OCI-LY3 (cell line): ENCODE measurements around the gene TACC2.

Source experiments
- H2AFZ ChIP-seq: fragments of 200-600, 300-600 bp; shearing (Covaris generic); 2 replicates; pipeline ENCODE4 v1.6.0; 2014; ENCODE audit warnings: antibody characterized with exemption, low read depth, low read length
- H3K27ac ChIP-seq: fragments of 200-600, 300-600 bp; sonication (generic); 2 replicates; pipeline ENCODE4 v1.5.1; 2014; ENCODE audit warnings: mild to moderate bottlenecking, low read length, moderate library complexity, mixed read lengths
- H3K27me3 ChIP-seq: fragments of 200-600, 300-600 bp; sonication (generic); 2 replicates; pipeline ENCODE4 v1.6.1; 2014; ENCODE audit warnings: low read depth, low read length, mixed read lengths
- H3K36me3 ChIP-seq: fragments of 200-600, 300-600 bp; sonication (generic); replicated peaks from 2 replicates; pipeline ENCODE3; 2014; ENCODE audit warnings: low read depth, low read length, mixed read lengths
- H3K4me1 ChIP-seq: fragments of 300-600, 200-600 bp; sonication (generic); 2 replicates; pipeline ENCODE4 v1.6.1; 2014; ENCODE audit warnings: low read length, mixed read lengths
- H3K4me2 ChIP-seq: fragments of 200-600, 300-600 bp; sonication (generic); 2 replicates; pipeline ENCODE4 v1.6.1; 2014; ENCODE audit warnings: low read length, mixed read lengths
- H3K4me3 ChIP-seq: fragments of 300-600, 200-600 bp; sonication (generic); 2 replicates; pipeline ENCODE4 v1.5.1; 2014; ENCODE audit warnings: antibody characterized with exemption, mild to moderate bottlenecking, low read length, moderate library complexity
- H3K79me2 ChIP-seq: fragments of 300-600, 200-600 bp; shearing (Covaris generic); 2 replicates; pipeline ENCODE4 v1.6.1; 2014; ENCODE audit warnings: mild to moderate bottlenecking, low read length, mixed read lengths
- H3K9ac ChIP-seq: fragments of 300-600, 200-600 bp; shearing (Covaris generic); 2 replicates; pipeline ENCODE4 v1.6.0; 2014; ENCODE audit warnings: mild to moderate bottlenecking, low read length, moderate library complexity
- H3K9me3 ChIP-seq: fragments of 200-600, 300-600 bp; shearing (Covaris generic); 2 replicates; pipeline ENCODE4 v1.6.1; 2014; ENCODE audit warnings: low read length, mixed read lengths; ENCODE audit not compliant: insufficient read depth
- H4K20me1 ChIP-seq: fragments of 200-600, 300-600 bp; sonication (generic); 2 replicates; pipeline ENCODE4 v1.6.1; 2016; ENCODE audit warnings: low read length, mixed read lengths; ENCODE audit not compliant: insufficient read depth
- CTCF ChIP-seq: fragments of 200-600, 300-600 bp; sonication (generic); IDR thresholded peaks from 2 replicates; pipeline ENCODE4 v1.5.1; 2014; ENCODE audit warnings: antibody characterized with exemption, low read length, low read depth
- EZH2phosphoT487 ChIP-seq: fragments of 200-600 bp; shearing (Covaris generic); IDR thresholded peaks from 2 replicates; pipeline ENCODE4 v1.6.1; 2018; ENCODE audit warnings: antibody characterized with exemption, mixed run types, low read depth

TACC2 gene

GRCh38 chr10:122171302-122172075, 182.5 kb downstream of the TACC2 start:
- Histone ChIP-seq H3K27ac (no peak overlapping the region), H3K4me1 (no peaks in the 10 kb centered on the region), H3K9ac (no peak overlapping the region), H2AFZ (no peak overlapping the region), H3K79me2 (no peaks in the 10 kb centered on the region), H3K4me3 (no peak overlapping the region), H4K20me1 (no peaks in the 10 kb centered on the region), H3K9me3 (no peaks in the 10 kb centered on the region), H3K36me3 (no peaks in the 10 kb centered on the region), H3K4me2 (no peak overlapping the region), H3K27me3 (peaks cover 11% of the 10 kb centered on the region; the same call in 1 of the 2 replicates)
- TF ChIP-seq CTCF (no peak), EZH2phosphoT487 (no peak)

- H3K27ac ChIP-seq: no peak overlapping the region
- no peaks in the 10 kb centered on the region for H3K79me2 ChIP-seq
- H4K20me1 ChIP-seq: no peaks in the 10 kb centered on the region
- H3K4me1 ChIP-seq: no peaks in the 10 kb centered on the region
- no peak overlapping the region for H2AFZ ChIP-seq
- no peak overlapping the region for H3K4me2 ChIP-seq
- no peak overlapping the region for H3K9ac ChIP-seq
- no peaks in the 10 kb centered on the region for H3K9me3 ChIP-seq
- no peaks in the 10 kb centered on the region for H3K36me3 ChIP-seq
- H3K4me3 ChIP-seq: no peak overlapping the region
- peaks cover 2% of the 10 kb centered on the region; the same call in 1 of the 2 replicates for H3K27me3 ChIP-seq
- no peak for TF ChIP-seq EZH2phosphoT487
- TF ChIP-seq CTCF: no peak
Measured at GRCh38 chr10:122172361-122173008, 183.5 kb downstream of the TACC2 start.

- Histone ChIP-seq H4K20me1 (no peaks in the 10 kb centered on the region), H2AFZ (no peak overlapping the region), H3K9me3 (no peaks in the 10 kb centered on the region), H3K79me2 (no peaks in the 10 kb centered on the region), H3K4me1 (no peaks in the 10 kb centered on the region), H3K4me2 (no peak overlapping the region), H3K4me3 (no peak overlapping the region), H3K36me3 (no peaks in the 10 kb centered on the region), H3K27me3 (peaks cover 3% of the 10 kb centered on the region; the same call in 1 of the 2 replicates), H3K9ac (no peak overlapping the region), H3K27ac (no peak overlapping the region)
- TF ChIP-seq CTCF (no peak), EZH2phosphoT487 (no peak)
Measured at GRCh38 chr10:122173337-122173736, 184.4 kb downstream of the TACC2 start.

GRCh38 chr10:122173766-122174435, 184.9 kb downstream of the TACC2 start:
- H3K9me3 ChIP-seq: no peaks in the 10 kb centered on the region
- no peaks in the 10 kb centered on the region for H3K4me1 ChIP-seq
- no peak for TF ChIP-seq EZH2phosphoT487
- no peak for TF ChIP-seq CTCF
- H3K9ac ChIP-seq: no peak overlapping the region
- no peak overlapping the region for H2AFZ ChIP-seq
- no peak overlapping the region for H3K4me2 ChIP-seq
- no peak overlapping the region for H3K4me3 ChIP-seq
- no peak overlapping the region for H3K27ac ChIP-seq
- no peaks in the 10 kb centered on the region for H3K36me3 ChIP-seq
- peaks cover 3% of the 10 kb centered on the region; the same call in 1 of the 2 replicates for H3K27me3 ChIP-seq
- no peaks in the 10 kb centered on the region for H3K79me2 ChIP-seq
- H4K20me1 ChIP-seq: no peaks in the 10 kb centered on the region
